Stimulated activated CD4-positive, alpha-beta T cell treated with anti-CD3 and anti-CD28 coated beads, Interleukin-15, amount 100 ng/mL, for 1 hour (primary cell): ENCODE data around the gene NSRP1.
"Not testable (repeated sequence)": the region's sequence is repeated elsewhere in the genome, so short reads cannot be mapped to it uniquely, and the experiment has no call there.

Experiments
- DNase-seq, 2 donors: peaks; one replicate each; pipeline ENCODE4 v3.0.0-alpha.2; 2020; ENCODE audit warnings: low read depth in 1 of 2, low spot score in 1 of 2

NSRP1 gene

GRCh38 chr17:30219833-30220232, 103.2 kb downstream of the NSRP1 start:
- DNase-seq: no peak

GRCh38 chr17:30220414-30220813, 103.8 kb downstream of the NSRP1 start:
- DNase-seq: no peak

DNA sequence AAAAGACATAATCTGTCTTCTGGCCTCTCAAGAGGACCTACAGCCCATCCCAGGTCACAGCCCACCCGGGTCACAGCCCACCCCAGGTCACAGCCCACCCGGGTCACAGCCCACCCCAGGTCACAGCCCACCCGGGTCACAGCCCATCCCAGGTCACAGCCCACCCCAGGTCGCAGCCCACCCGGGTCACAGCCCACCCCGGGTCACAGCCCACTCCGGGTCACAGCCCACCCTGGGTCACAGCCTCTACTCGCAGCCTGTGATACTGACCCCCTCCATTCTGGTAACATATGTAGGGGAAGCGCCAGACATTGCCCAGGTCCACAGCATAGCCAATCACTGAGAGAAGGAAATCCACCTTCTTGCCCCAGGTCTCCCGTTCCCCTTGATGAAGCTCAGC, 104.7 kb downstream of the NSRP1 start:
- no peak for DNase-seq

DNA sequence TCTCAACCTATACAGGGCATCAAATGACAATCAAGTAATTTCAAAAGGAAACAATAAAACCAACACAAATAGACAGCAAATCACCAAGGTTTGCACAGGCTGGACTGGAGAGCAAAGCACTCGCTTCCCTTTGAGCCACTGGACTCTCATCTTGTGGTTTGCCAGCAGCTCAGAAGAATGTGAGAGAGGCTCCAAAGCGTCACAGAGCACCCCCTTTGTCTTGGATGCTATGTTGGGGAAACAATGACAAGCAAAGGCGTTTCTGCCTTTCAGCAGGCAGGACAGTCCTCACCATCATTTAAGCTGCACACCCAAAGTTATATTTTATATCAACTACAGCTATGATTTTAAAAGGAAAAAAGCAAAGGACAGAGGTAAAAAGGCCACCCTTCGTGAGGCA, 105.6 kb downstream of the NSRP1 start:
- no peak for DNase-seq

DNA sequence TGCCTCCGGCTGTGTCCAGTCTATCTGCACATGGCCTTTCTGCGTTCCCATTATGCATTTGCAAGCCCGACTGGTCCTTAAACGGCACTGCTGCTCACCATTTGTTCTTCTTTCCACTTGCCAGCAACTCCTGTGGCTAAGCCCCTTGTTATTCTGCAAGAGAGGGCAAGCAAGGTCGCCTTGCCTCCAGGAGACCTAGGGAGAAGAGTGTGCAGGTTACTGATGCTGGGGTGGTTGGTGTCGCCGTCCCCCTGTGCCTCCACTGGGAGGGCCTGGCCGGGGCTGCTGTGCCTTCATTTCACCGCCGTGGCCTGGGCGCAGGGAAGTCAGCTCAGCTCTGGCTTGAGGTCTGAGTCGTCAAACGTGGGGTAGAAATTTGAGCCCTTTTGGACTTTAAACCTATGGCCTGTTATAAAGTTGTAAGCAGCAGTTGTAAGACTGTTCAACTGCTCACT, 106.1 kb downstream of the NSRP1 start:
- DNase-seq: no peak

GRCh38 chr17:30224419-30224960, 107.9 kb downstream of the NSRP1 start:
- DNase-seq: no peak

- DNase-seq: no peak
Observed at GRCh38 chr17:30225112-30225511, 108.5 kb downstream of the NSRP1 start.

- DNase-seq: no peak
Observed at GRCh38 chr17:30225919-30226553, 109.4 kb downstream of the NSRP1 start.

DNA sequence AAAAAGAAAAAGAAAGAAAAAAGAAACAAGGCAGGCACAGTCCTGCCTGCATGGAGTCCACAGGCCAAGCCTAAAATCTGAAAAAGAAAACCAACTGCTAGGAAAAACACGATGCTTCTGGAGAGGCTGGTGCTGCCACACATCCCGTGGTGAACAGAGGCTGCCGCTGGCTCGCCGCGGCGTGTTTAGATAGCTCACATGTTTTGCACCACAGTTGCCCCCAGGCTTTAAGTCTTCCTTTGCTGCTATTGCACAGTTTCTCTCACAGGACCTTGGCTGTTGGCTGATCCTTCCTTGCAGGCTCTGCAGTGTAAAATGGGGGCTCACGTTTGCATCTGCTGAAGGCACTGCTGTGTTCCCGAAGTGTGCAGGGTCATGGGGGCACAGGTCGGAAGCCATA, 110.3 kb downstream of the NSRP1 start:
- DNase-seq: no peak

- DNase-seq: no peak
Observed at GRCh38 chr17:30228011-30228410, 111.4 kb downstream of the NSRP1 start.

DNA sequence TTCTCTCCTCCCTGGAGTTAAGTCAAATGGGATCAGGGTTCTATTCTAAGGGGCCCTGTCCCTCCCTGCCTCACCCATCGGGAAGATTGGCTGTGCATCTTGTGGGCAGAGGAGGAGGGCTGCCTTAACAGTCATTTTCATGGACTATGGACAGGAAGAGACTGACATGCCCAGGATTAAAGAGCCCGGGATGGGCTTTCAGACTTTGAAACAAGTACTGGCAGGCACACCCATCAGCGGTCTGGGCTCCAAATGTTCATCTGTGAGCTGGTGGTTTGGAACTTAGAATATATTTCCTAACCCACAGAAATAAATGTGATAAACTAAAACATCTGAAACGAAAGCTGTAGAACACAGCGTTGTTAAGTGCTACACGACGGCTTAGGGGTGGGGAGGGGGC, 112.4 kb downstream of the NSRP1 start:
- no peak for DNase-seq

DNA sequence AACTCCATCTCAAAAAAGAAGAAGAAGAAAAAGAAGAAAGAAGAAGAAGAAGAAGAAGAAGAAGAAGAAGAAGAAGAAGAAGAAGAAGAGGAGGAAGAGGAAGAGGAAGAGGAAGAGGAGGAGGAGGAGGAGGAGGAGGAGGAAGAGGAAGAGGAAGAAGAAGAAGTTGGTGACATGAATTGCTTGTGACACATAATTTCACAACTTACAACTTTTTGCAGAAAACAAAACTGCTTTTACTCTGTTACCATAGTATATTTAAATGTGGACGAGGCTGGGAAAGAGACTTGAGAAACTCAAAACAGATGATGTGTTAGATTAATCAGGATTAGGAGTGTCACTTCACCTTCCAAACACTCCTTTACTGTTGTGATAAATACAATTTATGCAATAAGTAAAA, 113.4 kb downstream of the NSRP1 start:
- DNase-seq: not testable (repeated sequence)

- no peak for DNase-seq
Observed at GRCh38 chr17:30230596-30231125, 114.0 kb downstream of the NSRP1 start.

DNA sequence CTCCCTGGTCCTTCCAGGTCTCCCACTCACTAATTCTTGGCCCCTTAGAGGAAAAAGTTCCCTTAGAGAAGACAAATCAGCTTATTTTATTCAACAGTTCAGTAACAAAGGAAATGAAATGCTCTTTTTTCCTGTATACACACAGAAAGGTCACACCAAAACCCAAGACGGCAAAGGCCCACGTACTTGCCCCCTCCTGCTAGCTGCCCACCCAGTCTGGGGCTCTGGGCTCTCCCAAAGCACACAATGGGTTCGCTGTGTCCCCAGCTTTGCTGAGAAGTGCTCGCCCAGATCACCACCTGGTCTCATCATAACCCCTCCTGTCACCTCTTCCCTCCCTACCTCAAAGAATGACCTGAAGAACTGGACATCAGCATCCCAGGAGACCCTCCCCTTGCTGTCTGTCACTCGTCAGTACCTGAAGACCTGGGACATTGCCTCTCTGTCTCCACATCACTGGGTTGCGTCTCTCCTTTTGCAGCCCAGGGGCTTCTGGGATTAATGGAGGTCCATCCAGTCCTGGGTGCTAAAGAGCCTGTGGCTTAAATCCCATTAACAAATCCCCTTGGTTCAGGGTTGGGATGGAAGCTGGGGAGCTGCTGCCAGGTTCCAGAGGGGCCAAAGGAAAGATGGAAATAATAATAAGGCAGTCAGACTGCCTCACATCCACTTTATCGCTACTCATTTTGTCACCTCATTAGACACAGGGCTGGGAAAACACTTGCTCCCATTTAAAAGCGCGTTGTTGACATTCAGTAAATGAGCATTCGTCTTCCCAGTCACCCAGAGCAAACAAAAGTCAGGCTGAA, 115.6 kb downstream of the NSRP1 start:
- no peak for DNase-seq

DNA sequence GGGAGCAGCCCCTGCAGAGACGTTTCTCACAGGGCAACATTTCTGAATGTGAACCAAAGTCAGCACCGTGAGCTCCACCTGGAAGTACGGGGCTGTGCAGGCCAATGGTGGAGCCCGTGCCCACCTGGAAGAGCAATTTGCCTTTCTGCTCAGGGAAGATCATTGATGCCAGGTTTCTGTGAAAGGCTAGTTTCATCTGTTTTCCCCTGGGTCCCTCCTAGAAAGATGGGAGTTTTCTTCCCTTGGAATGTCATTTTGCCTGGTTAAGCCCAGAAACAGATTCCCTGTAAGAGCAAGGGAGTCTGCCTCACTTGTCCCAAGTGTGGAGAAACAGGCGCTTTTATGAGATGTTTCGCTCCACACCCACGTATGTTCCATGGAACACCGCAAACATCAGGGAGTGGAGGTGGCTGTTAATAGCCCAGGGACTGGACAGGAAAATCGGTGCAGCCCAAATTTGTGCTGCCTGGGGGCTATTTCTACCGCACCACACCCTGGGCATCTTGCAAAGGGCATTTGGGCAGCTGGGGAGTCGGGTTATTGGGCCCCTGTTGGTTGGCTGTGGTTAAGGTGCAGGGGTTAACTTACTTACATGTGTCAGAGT, 116.3 kb downstream of the NSRP1 start:
- no peak for DNase-seq

DNA sequence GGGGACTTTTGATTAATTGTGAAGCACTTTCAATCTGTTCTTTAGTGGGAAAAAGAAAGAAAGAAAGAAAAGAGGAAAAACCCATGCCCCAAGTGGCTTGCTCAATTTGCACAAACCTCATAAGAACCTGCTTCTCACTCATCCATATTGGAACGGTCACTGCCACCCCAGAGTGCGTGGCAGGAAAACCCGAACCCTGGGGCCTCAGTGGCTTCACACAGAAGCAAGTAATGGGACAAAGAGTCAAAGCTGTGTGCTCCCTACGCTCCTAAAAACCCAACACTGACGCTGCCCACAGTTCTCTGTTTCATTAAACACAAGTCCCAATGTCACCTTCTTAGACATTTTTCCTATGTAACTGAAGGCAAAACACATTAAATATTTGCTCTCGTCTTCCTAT, 117.7 kb downstream of the NSRP1 start:
- DNase-seq: no peak

GRCh38 chr17:30234964-30235363, 118.3 kb downstream of the NSRP1 start:
- DNase-seq: no peak

DNA sequence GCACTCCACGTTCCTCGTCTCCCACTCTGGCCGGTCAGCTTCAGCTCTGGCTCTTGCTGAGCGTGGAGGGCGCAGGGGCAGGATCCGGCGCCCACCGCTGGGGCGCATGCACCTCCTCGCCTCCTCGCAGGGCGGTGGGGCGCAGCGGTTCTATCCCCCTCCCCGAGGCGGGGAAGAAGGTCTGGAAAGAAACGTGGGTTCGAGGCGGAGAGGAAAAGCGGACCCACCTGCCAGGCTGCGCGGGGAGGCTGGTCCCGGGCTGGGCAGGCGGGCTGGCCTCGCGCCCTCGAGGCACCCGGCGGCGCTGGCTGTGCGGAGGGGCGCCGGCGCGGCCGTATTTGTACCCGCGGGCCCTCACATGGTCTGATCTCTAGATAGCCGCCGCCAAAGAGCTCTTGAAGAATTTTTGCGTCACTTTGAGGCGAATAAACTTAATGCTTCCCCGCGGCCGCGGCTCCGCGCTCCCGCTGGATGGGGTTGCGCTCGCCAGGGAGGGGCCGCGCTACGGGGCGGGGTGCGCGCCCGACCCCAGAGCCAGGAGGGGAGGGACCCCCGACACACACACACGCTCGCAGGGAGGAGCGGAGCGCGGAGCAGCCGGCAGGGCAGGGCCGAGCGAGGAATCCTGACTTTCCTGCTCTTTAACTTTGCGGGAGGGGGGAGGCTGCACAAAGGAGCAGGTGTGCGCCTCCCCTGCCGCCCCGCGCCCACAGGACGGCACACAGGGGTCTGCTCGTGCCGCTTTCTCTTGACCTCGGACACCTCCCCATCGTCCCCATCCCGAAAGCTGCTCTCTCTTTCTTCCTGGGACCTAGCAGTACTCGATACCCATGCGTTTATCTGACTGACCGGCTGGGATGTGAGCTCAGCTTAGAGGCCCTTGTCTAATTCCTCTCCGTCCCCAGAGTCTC, 119.0 kb downstream of the NSRP1 start, which contains the start of gene SLC6A4:
TSS of gene SLC6A4 (minus strand) at position 312 of the 911 bp plus-strand sequence. CDS start 13,739 bp downstream, outside the sequence.
- no peak for DNase-seq
